ENCODE measurements around the gene EGFL7.

DNA sequence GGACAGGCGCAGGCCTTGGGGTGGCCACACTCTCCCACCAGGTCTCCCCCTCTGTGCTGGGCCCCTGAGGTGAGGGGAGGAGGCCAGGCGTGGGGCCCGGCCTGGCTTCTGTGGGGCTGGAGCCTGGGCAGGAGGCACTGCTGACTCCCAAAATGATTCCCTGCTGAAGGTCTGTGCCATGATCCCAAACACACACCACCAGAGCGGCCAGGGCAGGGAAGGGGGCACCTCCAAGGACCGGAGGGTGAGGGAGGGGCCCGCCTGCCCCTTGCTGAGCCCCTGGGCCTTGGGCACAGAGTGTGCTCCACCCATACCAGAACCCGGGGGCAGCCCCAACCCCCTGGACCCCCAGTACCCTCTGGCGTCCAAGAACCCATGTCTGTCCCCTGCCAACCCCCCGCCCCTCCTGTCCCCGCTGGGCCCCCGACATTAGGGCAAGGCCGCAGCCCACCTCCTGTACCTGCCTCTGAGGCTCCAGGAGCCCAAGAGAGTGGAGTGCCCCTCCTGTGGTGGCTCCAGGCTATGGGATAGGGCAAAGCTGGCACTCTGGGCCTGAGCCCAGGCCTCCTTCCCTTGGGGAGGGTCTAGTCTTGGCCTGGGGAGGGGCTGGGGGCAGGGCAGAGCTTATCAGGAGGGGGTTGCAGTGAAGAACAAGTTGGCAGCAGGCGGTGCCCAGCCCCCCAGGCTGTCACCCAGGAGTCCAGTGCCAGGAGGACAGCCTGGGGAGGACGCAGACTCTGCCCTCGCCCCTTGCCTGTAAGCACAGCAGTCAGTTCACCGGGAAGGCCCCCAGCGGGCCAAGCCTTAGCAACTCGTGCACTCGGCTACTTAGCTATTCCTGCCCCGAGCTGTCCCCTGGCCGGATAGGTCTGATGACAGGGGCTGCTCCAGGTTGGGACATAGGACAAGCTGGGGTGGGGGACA lies 2.6 kb upstream of the EGFL7 start:
- TF ChIP-seq MAX (IDR thresholded peaks at IDR 0.05) (no peak), JUND (IDR thresholded peaks at IDR 0.05) (no peak), SP1 (IDR thresholded peaks at IDR 0.05) (no peak), TAF1 (conservative IDR thresholded peaks at IDR 0.05) (no peak), GABPA (IDR thresholded peaks at IDR 0.05 in 1 of 2, conservative IDR thresholded peaks at IDR 0.05 in 1 of 2) (no peak), FOXA1 (IDR thresholded peaks at IDR 0.05) (no peak)
- TF ChIP-seq, protein P1, sequence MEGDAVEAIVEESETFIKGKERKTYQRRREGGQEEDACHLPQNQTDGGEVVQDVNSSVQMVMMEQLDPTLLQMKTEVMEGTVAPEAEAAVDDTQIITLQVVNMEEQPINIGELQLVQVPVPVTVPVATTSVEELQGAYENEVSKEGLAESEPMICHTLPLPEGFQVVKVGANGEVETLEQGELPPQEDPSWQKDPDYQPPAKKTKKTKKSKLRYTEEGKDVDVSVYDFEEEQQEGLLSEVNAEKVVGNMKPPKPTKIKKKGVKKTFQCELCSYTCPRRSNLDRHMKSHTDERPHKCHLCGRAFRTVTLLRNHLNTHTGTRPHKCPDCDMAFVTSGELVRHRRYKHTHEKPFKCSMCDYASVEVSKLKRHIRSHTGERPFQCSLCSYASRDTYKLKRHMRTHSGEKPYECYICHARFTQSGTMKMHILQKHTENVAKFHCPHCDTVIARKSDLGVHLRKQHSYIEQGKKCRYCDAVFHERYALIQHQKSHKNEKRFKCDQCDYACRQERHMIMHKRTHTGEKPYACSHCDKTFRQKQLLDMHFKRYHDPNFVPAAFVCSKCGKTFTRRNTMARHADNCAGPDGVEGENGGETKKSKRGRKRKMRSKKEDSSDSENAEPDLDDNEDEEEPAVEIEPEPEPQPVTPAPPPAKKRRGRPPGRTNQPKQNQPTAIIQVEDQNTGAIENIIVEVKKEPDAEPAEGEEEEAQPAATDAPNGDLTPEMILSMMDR (IDR thresholded peaks at IDR 0.05; ENCODE audit: low read depth, low read length, missing input control), result no peak
